Osteocyte (in vitro differentiated cells): ENCODE measurements around the gene YBEY. TPM values are rescaled to one million over a fixed set of nuclear protein-coding genes. Genes with fewer than 3 reads are reported as not detected.

Experiments used
- DNase-seq: peaks from one replicate; pipeline ENCODE4 v3.0.0; 2021; ENCODE audit warnings: mixed read lengths; ENCODE audit not compliant: unreplicated experiment; ENCODE audit errors: extremely low spot score
- H3K27ac Mint-ChIP-seq: one replicate; pipeline ENCODE4 v1.8.0; 2021; ENCODE audit warnings: mild to moderate bottlenecking, mixed read lengths; ENCODE audit not compliant: unreplicated experiment
- H3K27me3 Mint-ChIP-seq: one replicate; pipeline ENCODE4 v1.8.0; 2021; ENCODE audit warnings: mixed read lengths; ENCODE audit not compliant: unreplicated experiment
- H3K36me3 Mint-ChIP-seq: one replicate; pipeline ENCODE4 v1.8.0; 2021; ENCODE audit warnings: mixed read lengths; ENCODE audit not compliant: unreplicated experiment
- H3K4me1 Mint-ChIP-seq: one replicate; pipeline ENCODE4 v1.8.0; 2021; ENCODE audit warnings: mixed read lengths; ENCODE audit not compliant: unreplicated experiment
- H3K4me3 Mint-ChIP-seq: one replicate; pipeline ENCODE4 v1.8.0; 2021; ENCODE audit warnings: mild to moderate bottlenecking, moderate library complexity, mixed read lengths; ENCODE audit not compliant: unreplicated experiment
- H3K9me3 Mint-ChIP-seq: one replicate; pipeline ENCODE4 v1.8.0; 2021; ENCODE audit warnings: mixed read lengths; ENCODE audit not compliant: unreplicated experiment
- CTCF ChIP-seq: fragments of 200-600 bp; sonication (generic); IDR thresholded peaks from 2 replicates; pipeline ENCODE4 v1.5.0; 2021; ENCODE audit warnings: antibody characterized with exemption, mild to moderate bottlenecking, moderate library complexity
- total RNA-seq: library from RNA; stranded (reverse); gene quantifications from 2 replicates; pipeline ENCODE4 v1.2.1, GENCODE V29; 2021

Gene YBEY
- total RNA-seq, 1 donor from 2014 or later: 17.9 TPM

- Mint-ChIP-seq H3K4me1 (no peaks in the 10 kb centered on the region), H3K27ac (no peak overlapping the region), H3K9me3 (no peaks in the 10 kb centered on the region), H3K36me3 (peaks cover 70% of the 10 kb centered on the region), H3K4me3 (no peak overlapping the region), H3K27me3 (no peaks in the 10 kb centered on the region)
- DNase-seq: no peak
- no peak for TF ChIP-seq CTCF
These were observed 31.8 kb upstream of the YBEY start for GRCh38 chr21:46254208-46254975.

- no peak for TF ChIP-seq CTCF
- DNase-seq: no peak
- Mint-ChIP-seq H3K27me3 (no peaks in the 10 kb centered on the region), H3K9me3 (no peaks in the 10 kb centered on the region), H3K27ac (no peak overlapping the region), H3K4me1 (no peaks in the 10 kb centered on the region), H3K36me3 (peaks cover 62% of the 10 kb centered on the region), H3K4me3 (no peak overlapping the region)
These were observed 31.0 kb upstream of the YBEY start for GRCh38 chr21:46255166-46255565.

GRCh38 chr21:46255758-46256337, 30.3 kb upstream of the YBEY start:
- no peak for TF ChIP-seq CTCF
- no peak overlapping the region for H3K4me3 Mint-ChIP-seq
- DNase-seq: no peak
- no peaks in the 10 kb centered on the region for H3K4me1 Mint-ChIP-seq
- no peak overlapping the region for H3K27ac Mint-ChIP-seq
- peaks cover 57% of the 10 kb centered on the region for H3K36me3 Mint-ChIP-seq
- no peaks in the 10 kb centered on the region for H3K27me3 Mint-ChIP-seq
- no peaks in the 10 kb centered on the region for H3K9me3 Mint-ChIP-seq

- H3K27ac Mint-ChIP-seq: no peak overlapping the region
- peaks cover 58% of the 10 kb centered on the region for H3K36me3 Mint-ChIP-seq
- no peaks in the 10 kb centered on the region for H3K27me3 Mint-ChIP-seq
- H3K9me3 Mint-ChIP-seq: no peaks in the 10 kb centered on the region
- no peaks in the 10 kb centered on the region for H3K4me1 Mint-ChIP-seq
- TF ChIP-seq CTCF: no peak
- no peak overlapping the region for H3K4me3 Mint-ChIP-seq
- DNase-seq: no peak
These were observed 29.6 kb upstream of the YBEY start for GRCh38 chr21:46256501-46256994.

- H3K9me3 Mint-ChIP-seq: no peaks in the 10 kb centered on the region
- no peaks in the 10 kb centered on the region for H3K4me1 Mint-ChIP-seq
- no peaks in the 10 kb centered on the region for H3K27me3 Mint-ChIP-seq
- no peak for TF ChIP-seq CTCF
- H3K36me3 Mint-ChIP-seq: peaks cover 43% of the 10 kb centered on the region
- H3K27ac Mint-ChIP-seq: no peak overlapping the region
- DNase-seq: no peak
- H3K4me3 Mint-ChIP-seq: no peak overlapping the region
These were observed 22.0 kb upstream of the YBEY start for GRCh38 chr21:46264046-46264689.
